Nephron (organoid): ENCODE results near the gene GRIK4.

Source experiments
- H3K27ac Mint-ChIP-seq, 3 experiments: 2 replicates each; pipeline ENCODE4 v1.8.0; 2020; ENCODE audit warnings: mixed read lengths in 3 of 3, mild to moderate bottlenecking in 2 of 3, moderate library complexity in 1 of 3
- H3K27me3 Mint-ChIP-seq: 2 replicates; pipeline ENCODE4 v1.8.0; 2021; ENCODE audit warnings: low read depth, mild to moderate bottlenecking, moderate library complexity, mixed read lengths
- H3K36me3 Mint-ChIP-seq: 2 replicates; pipeline ENCODE4 v1.8.0; 2020; ENCODE audit warnings: low read depth, mixed read lengths
- H3K4me1 Mint-ChIP-seq: 2 replicates; pipeline ENCODE4 v1.8.0; 2020; ENCODE audit warnings: mixed read lengths
- H3K4me3 Mint-ChIP-seq, 3 experiments: 2 replicates each; pipeline ENCODE4 v1.8.0; 2020; ENCODE audit warnings: mild to moderate bottlenecking in 3 of 3, mixed read lengths in 3 of 3, moderate library complexity in 2 of 3
- H3K9me3 Mint-ChIP-seq: 2 replicates; pipeline ENCODE4 v1.8.0; 2020; ENCODE audit warnings: mixed read lengths
- TF ChIP-seq, protein P1 (sequence below), 3 experiments: fragments of 200-600 bp; sonication (generic); IDR thresholded peaks; one replicate each; pipeline ENCODE4 v1.5.0; 2021; ENCODE audit warnings: antibody characterized with exemption in 3 of 3; ENCODE audit not compliant: unreplicated experiment in 3 of 3

GRIK4 gene

DNA sequence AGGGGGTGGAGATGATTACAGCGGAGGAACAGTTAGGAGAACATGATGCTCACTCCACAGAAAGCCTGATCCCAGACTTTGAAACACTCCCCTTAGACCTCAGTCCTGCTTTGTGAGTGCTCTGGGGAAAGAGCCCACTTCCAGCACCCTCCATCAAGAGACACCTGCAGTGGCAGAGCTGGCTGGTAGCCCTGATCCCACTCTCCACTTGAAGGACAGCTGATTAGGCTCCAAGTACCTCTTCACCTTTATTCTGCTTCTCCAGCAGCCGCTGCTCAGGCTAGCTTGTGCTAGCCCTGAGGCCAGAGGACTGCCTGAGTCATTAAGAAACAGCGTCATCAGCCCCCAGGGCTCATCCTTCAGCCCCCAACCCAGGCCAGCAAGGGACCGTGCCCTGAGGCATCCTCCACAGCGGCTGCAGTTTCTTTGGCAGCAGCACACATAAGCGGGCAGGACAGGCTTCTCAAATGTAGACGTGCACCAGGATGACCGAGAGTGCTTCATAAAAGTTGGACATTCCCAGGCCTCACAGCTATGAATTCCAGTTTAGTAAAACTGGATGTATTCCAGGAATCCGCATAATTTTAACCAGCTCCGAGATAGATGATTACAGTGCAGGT, 366.3 kb downstream of the GRIK4 start:
- H3K4me1 Mint-ChIP-seq, result peaks cover 23% of the 10 kb centered on the region
- peaks cover 13% of the 10 kb centered on the region for H3K27me3 Mint-ChIP-seq
- no peak overlapping the region for H3K27ac Mint-ChIP-seq
- peaks cover 14% of the 10 kb centered on the region for H3K36me3 Mint-ChIP-seq
- H3K9me3 Mint-ChIP-seq, result peaks cover 3% of the 10 kb centered on the region
- no peak overlapping the region for H3K4me3 Mint-ChIP-seq
- TF ChIP-seq, protein P1, sequence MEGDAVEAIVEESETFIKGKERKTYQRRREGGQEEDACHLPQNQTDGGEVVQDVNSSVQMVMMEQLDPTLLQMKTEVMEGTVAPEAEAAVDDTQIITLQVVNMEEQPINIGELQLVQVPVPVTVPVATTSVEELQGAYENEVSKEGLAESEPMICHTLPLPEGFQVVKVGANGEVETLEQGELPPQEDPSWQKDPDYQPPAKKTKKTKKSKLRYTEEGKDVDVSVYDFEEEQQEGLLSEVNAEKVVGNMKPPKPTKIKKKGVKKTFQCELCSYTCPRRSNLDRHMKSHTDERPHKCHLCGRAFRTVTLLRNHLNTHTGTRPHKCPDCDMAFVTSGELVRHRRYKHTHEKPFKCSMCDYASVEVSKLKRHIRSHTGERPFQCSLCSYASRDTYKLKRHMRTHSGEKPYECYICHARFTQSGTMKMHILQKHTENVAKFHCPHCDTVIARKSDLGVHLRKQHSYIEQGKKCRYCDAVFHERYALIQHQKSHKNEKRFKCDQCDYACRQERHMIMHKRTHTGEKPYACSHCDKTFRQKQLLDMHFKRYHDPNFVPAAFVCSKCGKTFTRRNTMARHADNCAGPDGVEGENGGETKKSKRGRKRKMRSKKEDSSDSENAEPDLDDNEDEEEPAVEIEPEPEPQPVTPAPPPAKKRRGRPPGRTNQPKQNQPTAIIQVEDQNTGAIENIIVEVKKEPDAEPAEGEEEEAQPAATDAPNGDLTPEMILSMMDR (IDR thresholded peaks at IDR 0.05; ENCODE audit: unreplicated experiment in 3 of 3), result no peak

DNA sequence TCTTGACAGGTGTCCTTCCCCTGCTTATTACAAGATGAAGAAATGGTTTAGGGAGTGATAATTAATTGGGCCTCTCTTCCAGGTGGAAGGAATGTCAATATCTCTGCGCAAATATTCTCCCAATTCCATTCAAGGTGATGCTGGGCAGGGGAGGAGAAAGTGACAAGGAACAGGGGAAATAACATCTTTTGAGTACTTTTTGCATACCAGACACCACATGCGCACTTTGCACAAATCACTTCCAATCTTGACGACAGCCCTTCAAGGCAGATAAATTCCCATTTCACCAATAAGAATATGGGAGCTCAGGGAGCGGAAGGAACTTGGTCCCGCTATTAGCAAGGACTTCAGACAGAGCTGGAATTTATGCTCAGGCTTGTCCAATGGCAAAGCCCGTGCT, 367.2 kb downstream of the GRIK4 start:
- H3K27ac Mint-ChIP-seq, result no peak overlapping the region
- TF ChIP-seq, protein P1 (IDR thresholded peaks at IDR 0.05; ENCODE audit: unreplicated experiment in 3 of 3), result no peak
- peaks cover 3% of the 10 kb centered on the region for H3K9me3 Mint-ChIP-seq
- peaks cover 32% of the 10 kb centered on the region for H3K4me1 Mint-ChIP-seq
- peaks cover 17% of the 10 kb centered on the region for H3K27me3 Mint-ChIP-seq
- peaks cover 14% of the 10 kb centered on the region for H3K36me3 Mint-ChIP-seq
- H3K4me3 Mint-ChIP-seq, result no peak overlapping the region

DNA sequence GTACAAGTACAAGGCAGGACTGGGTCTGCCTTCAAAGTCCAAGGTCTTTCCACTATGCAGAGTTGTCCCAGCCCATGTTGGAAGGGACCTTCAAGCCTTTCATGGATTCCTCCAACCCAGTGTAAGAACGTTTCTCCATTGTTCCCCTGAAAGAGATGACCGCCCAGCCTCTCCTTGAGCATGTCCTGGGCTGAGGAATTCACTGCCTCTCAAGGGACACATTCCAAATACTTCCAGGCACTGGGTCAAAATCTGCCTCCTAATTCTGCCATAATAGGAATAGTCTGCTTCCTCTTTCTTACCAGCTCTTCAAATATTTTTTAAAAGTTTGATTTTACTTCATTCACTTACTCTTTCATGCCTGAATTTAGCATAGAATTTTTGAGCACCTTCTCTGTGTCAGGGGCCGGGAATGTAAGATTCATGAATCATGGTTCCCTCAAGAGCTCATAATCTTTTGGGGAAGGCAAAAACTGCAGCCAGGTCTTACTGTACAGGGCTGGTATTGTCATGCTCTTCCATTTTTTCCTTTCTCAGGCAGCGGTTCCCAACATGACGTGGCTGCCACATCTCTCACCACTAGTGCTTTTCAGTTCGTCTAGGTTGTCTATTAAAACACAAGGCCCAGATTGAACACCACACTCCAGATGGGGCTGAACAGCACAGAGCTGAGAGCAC, 369.1 kb downstream of the GRIK4 start:
- Mint-ChIP-seq H3K36me3 (peaks cover 9% of the 10 kb centered on the region), H3K27ac (no peak overlapping the region), H3K4me1 (peaks cover 35% of the 10 kb centered on the region), H3K4me3 (no peak overlapping the region), H3K9me3 (peaks cover 5% of the 10 kb centered on the region), H3K27me3 (peaks cover 19% of the 10 kb centered on the region)
- TF ChIP-seq, protein P1 (IDR thresholded peaks at IDR 0.05; ENCODE audit: unreplicated experiment in 3 of 3), result no peak

- Mint-ChIP-seq H3K4me1 (peaks cover 35% of the 10 kb centered on the region), H3K9me3 (peaks cover 2% of the 10 kb centered on the region), H3K4me3 (no peak overlapping the region), H3K27me3 (peaks cover 15% of the 10 kb centered on the region), H3K27ac (peak overlapping the region in 1 of 3 experiments; percentile 59), H3K36me3 (no peaks in the 10 kb centered on the region)
- TF ChIP-seq, protein P1 (IDR thresholded peaks at IDR 0.05; ENCODE audit: unreplicated experiment in 3 of 3), result no peak
Measured at GRCh38 chr11:120881596-120881995, 370.0 kb downstream of the GRIK4 start.

DNA sequence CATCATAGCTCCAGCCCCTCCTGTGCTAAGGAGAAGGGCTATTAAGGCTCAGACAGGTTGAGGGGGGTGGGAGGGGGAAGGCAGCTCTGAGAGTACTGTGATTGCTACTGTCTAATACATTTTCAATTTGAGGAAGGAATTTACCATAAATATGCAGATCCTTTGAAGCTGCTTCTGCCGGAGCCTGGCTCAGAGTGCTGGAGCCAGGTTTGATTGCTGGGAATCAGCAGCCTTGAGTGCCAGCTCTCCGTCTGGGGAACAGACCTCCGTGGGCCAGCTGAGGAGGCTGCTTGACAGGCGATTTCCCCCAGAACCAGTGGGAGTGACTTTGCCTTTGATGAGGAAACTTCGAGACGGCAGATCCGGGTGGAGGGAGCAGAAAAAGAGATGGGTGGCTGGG, 370.6 kb downstream of the GRIK4 start:
- Mint-ChIP-seq H3K4me3 (no peak overlapping the region), H3K9me3 (peaks cover 2% of the 10 kb centered on the region), H3K4me1 (peaks cover 35% of the 10 kb centered on the region), H3K36me3 (no peaks in the 10 kb centered on the region), H3K27ac (no peak overlapping the region), H3K27me3 (peaks cover 18% of the 10 kb centered on the region)
- TF ChIP-seq, protein P1 (IDR thresholded peaks at IDR 0.05; ENCODE audit: unreplicated experiment in 3 of 3), result no peak
